GM23248 (cell line): ENCODE results near the gene SH3PXD2A. TPM values are rescaled to one million over a fixed set of nuclear protein-coding genes. Genes with fewer than 3 reads are reported as not detected.

ENCODE experiments used
- DNase-seq: peaks from one replicate; pipeline ENCODE4 v3.0.0-alpha.2; 2015
- H2AFZ ChIP-seq: fragments of 200-600 bp; sonication (generic); 2 replicates; pipeline ENCODE4 v1.6.1; 2016; ENCODE audit warnings: antibody characterized with exemption
- H3F3A ChIP-seq: fragments of 200-600 bp; sonication (generic); 2 replicates; pipeline ENCODE4 v1.6.1; 2016; ENCODE audit warnings: mild to moderate bottlenecking, antibody characterized with exemption, mixed run types; ENCODE audit not compliant: insufficient read depth
- H3K27ac ChIP-seq: fragments of 200-600 bp; sonication (generic); 2 replicates; pipeline ENCODE4 v1.5.1; 2016; ENCODE audit warnings: mild to moderate bottlenecking
- H3K27me3 ChIP-seq: fragments of 200-600 bp; sonication (generic); replicated peaks from 2 replicates; pipeline ENCODE4 v1.6.1; 2016; ENCODE audit warnings: mild to moderate bottlenecking; ENCODE audit not compliant: insufficient read depth
- H3K36me3 ChIP-seq: fragments of 200-600 bp; sonication (generic); 2 replicates; pipeline ENCODE4 v1.6.1; 2016; ENCODE audit warnings: low read depth, mild to moderate bottlenecking
- H3K4me1 ChIP-seq: fragments of 200-600 bp; sonication (generic); 2 replicates; pipeline ENCODE4 v1.6.1; 2016; ENCODE audit warnings: mild to moderate bottlenecking; ENCODE audit not compliant: insufficient read depth
- H3K4me2 ChIP-seq: fragments of 200-600 bp; sonication (generic); one replicate; pipeline ENCODE4 v1.6.1; 2016; ENCODE audit warnings: mild to moderate bottlenecking; ENCODE audit not compliant: unreplicated experiment
- H3K4me3 ChIP-seq: fragments of 200-600 bp; sonication (generic); 2 replicates; pipeline ENCODE4 v1.5.1; 2016; ENCODE audit warnings: mild to moderate bottlenecking
- H3K79me2 ChIP-seq: fragments of 200-600 bp; sonication (generic); 2 replicates; pipeline ENCODE4 v1.6.1; 2016; ENCODE audit warnings: mild to moderate bottlenecking; ENCODE audit not compliant: insufficient read depth
- H3K9ac ChIP-seq: fragments of 200-600 bp; sonication (generic); 2 replicates; pipeline ENCODE4 v1.6.1; 2016; ENCODE audit warnings: mild to moderate bottlenecking
- H3K9me2 ChIP-seq: fragments of 200-600 bp; sonication (generic); 2 replicates; pipeline ENCODE4 v1.6.1; 2016; ENCODE audit warnings: mixed run types, mild to moderate bottlenecking, moderate library complexity; ENCODE audit not compliant: insufficient read depth
- H3K9me3 ChIP-seq: fragments of 200-600 bp; sonication (generic); one replicate; pipeline ENCODE4 v1.6.1; 2017; ENCODE audit warnings: low read depth
- H4K20me1 ChIP-seq: fragments of 200-600 bp; sonication (generic); 2 replicates; pipeline ENCODE4 v1.6.0; 2016; ENCODE audit not compliant: insufficient read depth
- EZH2 ChIP-seq: fragments of 200-600 bp; sonication (generic); IDR thresholded peaks from 2 replicates; pipeline ENCODE4 v1.6.1; 2018; ENCODE audit warnings: antibody characterized with exemption, mild to moderate bottlenecking; ENCODE audit not compliant: insufficient read depth, poor library complexity, severe bottlenecking
- EZH2phosphoT487 ChIP-seq: fragments of 200-600 bp; sonication (generic); IDR thresholded peaks from 2 replicates; pipeline ENCODE4 v1.6.1; 2018; ENCODE audit warnings: antibody characterized with exemption, moderate library complexity, mild to moderate bottlenecking, low read depth; ENCODE audit not compliant: insufficient read depth
- WGBS, 2 experiments: methylation state at CpG; one replicate each; pipeline ENCODE4 v1.1.6; 2015 to 2017; ENCODE audit warnings: low lambda C conversion rate in 2 of 2, low coverage in 1 of 2; ENCODE audit errors: missing lambda C conversion rate in 2 of 2; 5-methylcytosine and 5-hydroxymethylcytosine counted together
- in situ Hi-C: fragments of 300-500 bp; cut with MboI; formaldehyde crosslinking; loops from 2 replicates; pipeline ENCODE4 v1.15.0; 2020
- polyA plus RNA-seq: library from polyadenylated mRNA; unstranded; fragments of >200 nt; fragmentation: Nextera tagmentation; extraction: Ambion mirVana; gene quantifications from 2 replicates; pipeline ENCODE4 v1.2.1, GENCODE V29; 2016
- total RNA-seq: library from RNA; depleted of rRNA; stranded (reverse); fragments of >200 nt; shearing (Covaris generic); gene quantifications from 2 replicates; pipeline ENCODE4 v1.2.3, GENCODE V29; 2014

SH3PXD2A gene
- total and polyA plus RNA-seq, 2 experiments from 2014 or later: 34.0 to 58.0 TPM

GRCh38 chr10:103717341-103718246, 137.8 kb downstream of the SH3PXD2A start:
- H2AFZ ChIP-seq: no peak overlapping the region
- TF ChIP-seq EZH2 (no peak), EZH2phosphoT487 (no peak)
- no peaks in the 10 kb centered on the region for H4K20me1 ChIP-seq
- H3K4me2 ChIP-seq: no peak overlapping the region
- no peak overlapping the region for H3K4me3 ChIP-seq
- no peaks in the 10 kb centered on the region for H3K36me3 ChIP-seq
- in situ Hi-C loops: loop anchor here (25.0 kb wide), 1 partner anchor 495 kb away; no protein-coding TSS in a partner anchor
- H3K9ac ChIP-seq: no peak overlapping the region
- peaks cover 12% of the 10 kb centered on the region for H3K4me1 ChIP-seq
- no peaks in the 10 kb centered on the region for H3K9me2 ChIP-seq
- peaks cover 19% of the 10 kb centered on the region for H3F3A ChIP-seq
- H3K9me3 ChIP-seq: no peaks in the 10 kb centered on the region
- H3K79me2 ChIP-seq: no peaks in the 10 kb centered on the region
- H3K27ac ChIP-seq: no peak overlapping the region
- WGBS, 2 experiments: 85% methylated on average over 11 of the region's 11 CpGs
- DNase-seq: no peak
- no peaks in the 10 kb centered on the region for H3K27me3 ChIP-seq

- peak overlapping the region; percentile 73 for H3K9ac ChIP-seq
- H3K4me3 ChIP-seq: no peak overlapping the region
- in situ Hi-C loops: loop anchor here (25.0 kb wide), 1 partner anchor 496 kb away; no protein-coding TSS in a partner anchor
- 87 to 88% methylated on average over 11 of the region's 11 CpGs for WGBS, 2 experiments
- no peaks in the 10 kb centered on the region for H3K9me2 ChIP-seq
- no peaks in the 10 kb centered on the region for H3K36me3 ChIP-seq
- H3K27ac ChIP-seq: peak overlapping the region; percentile 85
- H3K4me1 ChIP-seq: peaks cover 12% of the 10 kb centered on the region
- no peaks in the 10 kb centered on the region for H3K9me3 ChIP-seq
- H3K79me2 ChIP-seq: no peaks in the 10 kb centered on the region
- TF ChIP-seq EZH2phosphoT487 (no peak), EZH2 (no peak)
- H3K27me3 ChIP-seq: no peaks in the 10 kb centered on the region
- no peak overlapping the region for H2AFZ ChIP-seq
- DNase-seq: no peak
- peaks cover 19% of the 10 kb centered on the region for H3F3A ChIP-seq
- H4K20me1 ChIP-seq: no peaks in the 10 kb centered on the region
- no peak overlapping the region for H3K4me2 ChIP-seq
Observed at GRCh38 chr10:103716206-103717160, 138.9 kb downstream of the SH3PXD2A start.

- TF ChIP-seq EZH2phosphoT487 (no peak), EZH2 (no peak)
- Histone ChIP-seq H2AFZ (0 out of 2 replicates have a peak overlapping the region, but pooled peaks have one; percentile 22), H3K27ac (peak overlapping the region; percentile 85), H3K36me3 (no peaks in the 10 kb centered on the region), H3K27me3 (no peaks in the 10 kb centered on the region), H3K9me3 (no peaks in the 10 kb centered on the region), H3K79me2 (no peaks in the 10 kb centered on the region), H3K9ac (peak overlapping the region; percentile 73), H3K9me2 (no peaks in the 10 kb centered on the region), H4K20me1 (no peaks in the 10 kb centered on the region), H3F3A (peaks cover 19% of the 10 kb centered on the region), H3K4me3 (no peak overlapping the region), H3K4me1 (peaks cover 12% of the 10 kb centered on the region), H3K4me2 (peak overlapping the region; percentile 50)
- in situ Hi-C loops: loop anchor here (25.0 kb wide), 1 partner anchor 497 kb away; no protein-coding TSS in a partner anchor
- WGBS, 2 experiments: 6 to 9% methylated on average over 8 of the region's 8 CpGs
- DNase-seq: peak; percentile 99
Observed at GRCh38 chr10:103715430-103715829, 139.9 kb downstream of the SH3PXD2A start.

GRCh38 chr10:103714232-103714891, 141.0 kb downstream of the SH3PXD2A start:
- Histone ChIP-seq H2AFZ (no peak overlapping the region), H3K9me3 (no peaks in the 10 kb centered on the region), H3K79me2 (no peaks in the 10 kb centered on the region), H3K4me1 (peaks cover 15% of the 10 kb centered on the region), H3K4me2 (no peak overlapping the region), H3K27me3 (no peaks in the 10 kb centered on the region), H4K20me1 (no peaks in the 10 kb centered on the region), H3K27ac (no peak overlapping the region), H3K36me3 (no peaks in the 10 kb centered on the region), H3F3A (peaks cover 23% of the 10 kb centered on the region), H3K4me3 (no peak overlapping the region), H3K9me2 (no peaks in the 10 kb centered on the region), H3K9ac (no peak overlapping the region)
- no peak for DNase-seq
- TF ChIP-seq EZH2phosphoT487 (no peak), EZH2 (no peak)
- 84 to 92% methylated on average over 7 of the region's 7 CpGs for WGBS, 2 experiments
- in situ Hi-C loops: loop anchor here (5.0 to 25.0 kb wide), 2 partner anchors 148 to 498 kb away; no protein-coding TSS in a partner anchor
